Heart left ventricle (tissue), 13 donors: Measurements from ENCODE around the gene CLDN7.

Experiments used
- CTCF ChIP-seq, 12 donors: fragments of 200-600 bp; sonication (generic) in 4 of 12; IDR thresholded peaks; one replicate each; pipeline versions ENCODE4 v1.5.0 to v1.8.0; 2018 to 2022; ENCODE audit warnings: antibody characterized with exemption in 12 of 12, mild to moderate bottlenecking in 5 of 12
- POLR2A ChIP-seq, 2 donors: fragments of 450-650 bp; IDR thresholded peaks; one replicate each; pipeline ENCODE4 v1.6.1; 2017; ENCODE audit warnings: antibody characterized with exemption in 2 of 2, mild to moderate bottlenecking in 2 of 2, moderate library complexity in 2 of 2
- donor health status: ischemic (EF 13 %, LVEDD 7.1; RV severe dilation, severe dysfunction).
- donor health status: DM: no; HTN: yes; CAD: no.
- donor health status: DM: no; HTN: no; CAD: no.
- donor health status: ischemic (EF 25% LVEDD 6.9; RV normal size, moderate dysfunction).
- donor health status: ischemic (EF 25% LVEDD 5.7; RV mildly dilated, moderate dysfunction).
- donor health status: ischemic (EF 35%, LVEDD 5.7; RV mildly dilated, moderate dysfunction).
- donor health status: nonischemic (EF 11% LVEDD 7.7; RV severe dilation, severe dysfunction).
- donor health status: DM: yes; HTN: yes; CAD: no.
- donor health status: PGD.
- donor health status: ischemic (EF 29% LVEDD 5.4; RV normal size, mild dysfunction).
- donor health status: nonischemic (EF 23%, LVEDD 6.1; RV moderate dilation, normal function).

DNA sequence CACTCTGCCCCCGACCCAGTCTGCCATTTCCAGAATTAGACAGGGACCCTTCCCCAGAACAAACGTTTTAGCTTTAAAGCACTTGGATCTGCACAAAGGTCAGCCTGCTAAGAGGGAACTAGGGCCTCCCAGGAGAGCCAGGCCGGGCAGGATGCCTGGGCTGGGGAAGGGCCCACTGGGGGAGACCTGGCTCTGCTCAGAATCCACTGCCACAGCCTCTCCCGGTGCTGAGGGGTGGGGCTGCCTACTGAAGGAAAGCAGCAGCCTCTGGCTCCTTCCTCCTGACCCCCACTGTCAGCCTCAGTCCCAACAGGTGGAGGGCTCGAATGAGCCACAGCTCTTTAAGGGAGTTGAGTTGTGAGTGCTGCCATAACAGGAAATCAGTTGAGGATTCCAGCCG, 30.5 kb upstream of the CLDN7 start:
- TF ChIP-seq CTCF (IDR thresholded peaks at IDR 0.05) (no peak), POLR2A (IDR thresholded peaks at IDR 0.05) (no peak)
